Natural killer cell (primary cell): ENCODE results near the gene PON1. TPM values are rescaled to one million over a fixed set of nuclear protein-coding genes. Genes with fewer than 3 reads are reported as not detected.

Experiments used
- ATAC-seq, 3 donors: fragments of 150-1000 bp in 2 of 3; fragments of 200-7000 bp in 1 of 3; cut with Tn5 transposase; 1 replicate in 1 of 3; 2 replicates in 2 of 3; pipeline ENCODE4 v1.10.0; 2021; ENCODE audit warnings: mild to moderate bottlenecking in 2 of 3, moderate library complexity in 2 of 3
- DNase-seq, 2 donors: peaks; one replicate each; pipeline versions ENCODE4 v3.0.0 to v3.0.0-alpha.2; 2013 to 2021; ENCODE audit warnings: mixed read lengths in 1 of 2
- H3K27ac ChIP-seq: one replicate; pipeline ENCODE4 v1.5.1; 2013; ENCODE audit warnings: mild to moderate bottlenecking, low read length
- H3K27me3 ChIP-seq: one replicate; pipeline ENCODE4 v1.6.1; 2013; ENCODE audit warnings: low read length; ENCODE audit not compliant: control insufficient read depth, insufficient read depth
- H3K36me3 ChIP-seq: one replicate; pipeline ENCODE4 v1.6.1; 2013; ENCODE audit warnings: low read length; ENCODE audit not compliant: control insufficient read depth, insufficient read depth
- H3K4me1 ChIP-seq: one replicate; pipeline ENCODE4 v1.6.1; 2013; ENCODE audit warnings: low read length; ENCODE audit not compliant: control insufficient read depth, insufficient read depth
- H3K4me3 ChIP-seq: one replicate; pipeline ENCODE4 v1.5.1; 2013; ENCODE audit warnings: low read length
- H3K9me3 ChIP-seq: one replicate; pipeline ENCODE4 v1.6.1; 2013; ENCODE audit warnings: low read length; ENCODE audit not compliant: control insufficient read depth, insufficient read depth
- H3K27ac Mint-ChIP-seq, 2 donors: one replicate each; pipeline ENCODE4 v1.8.0; 2022; ENCODE audit warnings: mild to moderate bottlenecking in 2 of 2, mixed read lengths in 2 of 2, moderate library complexity in 1 of 2
- H3K27me3 Mint-ChIP-seq, 2 donors: one replicate each; pipeline ENCODE4 v1.8.0; 2022; ENCODE audit warnings: low read depth in 2 of 2, mixed read lengths in 2 of 2
- H3K36me3 Mint-ChIP-seq: one replicate; pipeline ENCODE4 v1.8.0; 2022; ENCODE audit warnings: mixed read lengths
- H3K4me1 Mint-ChIP-seq, 2 donors: one replicate each; pipeline ENCODE4 v1.8.0; 2022; ENCODE audit warnings: mixed read lengths in 2 of 2
- H3K4me3 Mint-ChIP-seq: one replicate; pipeline ENCODE4 v1.8.0; 2022; ENCODE audit warnings: mild to moderate bottlenecking, moderate library complexity, mixed read lengths
- H3K9me3 Mint-ChIP-seq, 2 donors: one replicate each; pipeline ENCODE4 v1.8.0; 2022; ENCODE audit warnings: mixed read lengths in 2 of 2
- CTCF ChIP-seq: fragments of 200-600 bp; IDR thresholded peaks from one replicate; pipeline ENCODE4 v1.8.0; 2022; ENCODE audit warnings: antibody characterized with exemption
- WGBS: methylation state at CpG from one replicate; pipeline ENCODE4 v1.1.7; 2013; ENCODE audit warnings: missing lambda C conversion rate; ENCODE audit not compliant: insufficient coverage; 5-methylcytosine and 5-hydroxymethylcytosine counted together
- intact Hi-C: fragments of 100-400 bp; cut with micrococcal nuclease; formaldehyde crosslinking; loops from one replicate; pipeline ENCODE4 v1.14.2; 2022
- total RNA-seq, 4 donors: library from RNA; stranded (reverse); fragments of 120-200 nt in 1 of 4; gene quantifications; one replicate each; pipeline versions ENCODE4 v1.2.3 to v1.2.4, GENCODE V29; 2013 to 2022

Gene PON1
- total RNA-seq, 3 donors from 2014 or later (not counting 1 experiment from before 2014, with no cell fraction given), result not detected

- Mint-ChIP-seq H3K9me3 (no peaks in the 10 kb centered on the region), H3K27me3 (peaks cover 7 to 14% of the 10 kb centered on the region in 2 donors), H3K4me3 (no peak overlapping the region), H3K36me3 (no peaks in the 10 kb centered on the region), H3K4me1 (no peaks in the 10 kb centered on the region), H3K27ac (no peak overlapping the region)
- intact Hi-C loops, result no loop called here
- Histone ChIP-seq H3K36me3 (no peaks in the 10 kb centered on the region), H3K4me3 (no peak overlapping the region), H3K27ac (no peak overlapping the region), H3K9me3 (no peaks in the 10 kb centered on the region), H3K4me1 (no peaks in the 10 kb centered on the region), H3K27me3 (peaks cover 9% of the 10 kb centered on the region)
- TF ChIP-seq CTCF, result no peak
- no CpG with 5 or more reads among the region's 1 CpG for WGBS
- ATAC-seq (no peak), DNase-seq (no peak)
These were observed 2.6 kb downstream of the PON1 start for GRCh38 chr7:95321720-95322119.

- TF ChIP-seq CTCF, result no peak
- H3K4me1 Mint-ChIP-seq, result no peaks in the 10 kb centered on the region
- Histone ChIP-seq H3K27ac (no peak overlapping the region), H3K27me3 (peaks cover 8% of the 10 kb centered on the region), H3K9me3 (no peaks in the 10 kb centered on the region), H3K4me3 (no peak overlapping the region), H3K4me1 (no peaks in the 10 kb centered on the region), H3K36me3 (no peaks in the 10 kb centered on the region)
- WGBS, result 100% methylated on average over 1 of the region's 1 CpG
- ATAC-seq, result no peak
- no peak overlapping the region for H3K27ac Mint-ChIP-seq
- H3K4me3 Mint-ChIP-seq, result no peak overlapping the region
- no peak for DNase-seq
- intact Hi-C loops, result no loop called here
- H3K9me3 Mint-ChIP-seq, result no peaks in the 10 kb centered on the region
- H3K27me3 Mint-ChIP-seq, result peaks cover 7 to 9% of the 10 kb centered on the region in 2 donors
- H3K36me3 Mint-ChIP-seq, result no peaks in the 10 kb centered on the region
These were observed 3.7 kb downstream of the PON1 start for GRCh38 chr7:95320651-95321050.

- Mint-ChIP-seq H3K4me1 (no peaks in the 10 kb centered on the region), H3K27ac (no peak overlapping the region), H3K27me3 (peaks cover 0 to 2% of the 10 kb centered on the region in 2 donors), H3K9me3 (no peaks in the 10 kb centered on the region), H3K4me3 (no peak overlapping the region), H3K36me3 (no peaks in the 10 kb centered on the region)
- TF ChIP-seq CTCF, result no peak
- Histone ChIP-seq H3K4me3 (no peak overlapping the region), H3K4me1 (no peaks in the 10 kb centered on the region), H3K36me3 (no peaks in the 10 kb centered on the region), H3K9me3 (no peaks in the 10 kb centered on the region), H3K27me3 (peaks cover 4% of the 10 kb centered on the region), H3K27ac (no peak overlapping the region)
- no peak for ATAC-seq
- WGBS, result no CpG with 5 or more reads among the region's 1 CpG
- no peak for DNase-seq
- intact Hi-C loops, result no loop called here
These were observed 4.8 kb downstream of the PON1 start for GRCh38 chr7:95319570-95319969.

GRCh38 chr7:95318501-95319100 is 5.7 kb downstream of the PON1 start:
- WGBS, result 98% methylated on average over 5 of the region's 8 CpGs
- no peaks in the 10 kb centered on the region for H3K4me1 ChIP-seq

More at GRCh38 chr7:95318501-95319100, 5.7 kb downstream of the PON1 start:
- Mint-ChIP-seq H3K27ac (no peak overlapping the region), H3K36me3 (no peaks in the 10 kb centered on the region), H3K4me3 (no peak overlapping the region), H3K4me1 (no peaks in the 10 kb centered on the region), H3K27me3 (peaks cover 0 to 9% of the 10 kb centered on the region in 2 donors), H3K9me3 (no peaks in the 10 kb centered on the region)
- Histone ChIP-seq H3K27ac (no peak overlapping the region), H3K4me3 (no peak overlapping the region), H3K27me3 (no peaks in the 10 kb centered on the region), H3K9me3 (no peaks in the 10 kb centered on the region), H3K36me3 (no peaks in the 10 kb centered on the region)
- intact Hi-C loops, result no loop called here
- DNase-seq, result no peak
- no peak for ATAC-seq
- no peak for TF ChIP-seq CTCF
